Activated CD8-positive, alpha-beta T cell treated with anti-CD3 and anti-CD28 coated beads for 36 hours (primary cell): ENCODE results near the gene LFNG. TPM values are rescaled to one million over a fixed set of nuclear protein-coding genes. Genes with fewer than 3 reads are reported as not detected.

Source experiments
- ATAC-seq: fragments of 200-7000 bp; cut with Tn5 transposase; one replicate; pipeline ENCODE4 v1.10.0; 2021; ENCODE audit warnings: mild to moderate bottlenecking, moderate library complexity
- CTCF ChIA-PET: fragments of 350-600 bp; sonication (Branson Sonifier 250); formaldehyde crosslinking; loops from one replicate; lab custom pipeline; 2021; ENCODE audit warnings: antibody characterized with exemption; lab: Charles Lee
- POLR2A ChIA-PET: fragments of 350-600 bp; sonication (Branson Sonifier 250); formaldehyde crosslinking; loops from one replicate; lab custom pipeline; 2021; ENCODE audit warnings: antibody characterized with exemption; lab: Charles Lee
- DNase-seq: peaks from one replicate; pipeline ENCODE4 v3.0.0-alpha.2; 2020
- H3K27ac Mint-ChIP-seq: one replicate; pipeline ENCODE4 v1.8.0; 2021; ENCODE audit warnings: mild to moderate bottlenecking, mixed read lengths
- H3K27me3 Mint-ChIP-seq: one replicate; pipeline ENCODE4 v1.8.0; 2021; ENCODE audit warnings: mixed read lengths
- H3K36me3 Mint-ChIP-seq: one replicate; pipeline ENCODE4 v1.8.0; 2021; ENCODE audit warnings: low read depth, mixed read lengths
- H3K4me1 Mint-ChIP-seq: one replicate; pipeline ENCODE4 v1.8.0; 2021; ENCODE audit warnings: low read depth, mixed read lengths
- H3K4me3 Mint-ChIP-seq: one replicate; pipeline ENCODE4 v1.8.0; 2021; ENCODE audit warnings: mild to moderate bottlenecking, moderate library complexity, mixed read lengths
- H3K9me3 Mint-ChIP-seq: one replicate; pipeline ENCODE4 v1.8.0; 2021; ENCODE audit warnings: mixed read lengths
- CTCF ChIP-seq: fragments of 200-600 bp; IDR thresholded peaks from one replicate; pipeline ENCODE4 v1.8.0; 2022; ENCODE audit warnings: antibody characterized with exemption, mild to moderate bottlenecking
- intact Hi-C: fragments of 100-400 bp; cut with micrococcal nuclease; formaldehyde crosslinking; loops from one replicate; pipeline ENCODE4 v1.10.0; 2022
- total RNA-seq, 2 experiments: library from RNA; stranded (reverse); gene quantifications; one replicate each; pipeline ENCODE4 v1.2.3, GENCODE V29; 2021

LFNG gene
- total RNA-seq, 2 experiments from 2014 or later = 50.6 TPM

- Mint-ChIP-seq H3K36me3 (no peaks in the 10 kb centered on the region), H3K4me3 (no peak overlapping the region), H3K27me3 (no peaks in the 10 kb centered on the region), H3K9me3 (no peaks in the 10 kb centered on the region), H3K27ac (no peak overlapping the region), H3K4me1 (peaks cover 8% of the 10 kb centered on the region)
- intact Hi-C loops = no loop called here
- ChIA-PET CTCF (interaction anchor here (1.1 to 1.2 kb wide), 3 partner anchors 34 to 116 kb away, joined by 3 read pairs; no protein-coding TSS in a partner anchor), POLR2A (no interaction called here)
- peak; percentile 34 for ATAC-seq
- DNase-seq = no peak
- TF ChIP-seq CTCF = no peak
Observed at GRCh38 chr7:2566890-2567678, 47.5 kb downstream of the LFNG start.

GRCh38 chr7:2567679-2568278, 48.2 kb downstream of the LFNG start:
- Mint-ChIP-seq H3K4me3 (no peak overlapping the region), H3K4me1 (peaks cover 6% of the 10 kb centered on the region), H3K36me3 (no peaks in the 10 kb centered on the region), H3K27me3 (no peaks in the 10 kb centered on the region), H3K27ac (no peak overlapping the region), H3K9me3 (no peaks in the 10 kb centered on the region)
- no peak for DNase-seq
- no peak for ATAC-seq
- ChIA-PET CTCF (interaction anchor here (1.1 kb wide), 2 partner anchors 33 to 41 kb away, joined by 3 read pairs; no protein-coding TSS in a partner anchor), POLR2A (no interaction called here)
- peak; percentile 18 for TF ChIP-seq CTCF
- intact Hi-C loops = no loop called here

GRCh38 chr7:2568521-2569223, 49.1 kb downstream of the LFNG start:
- no peak for TF ChIP-seq CTCF
- Mint-ChIP-seq H3K27ac (no peak overlapping the region), H3K4me1 (peaks cover 6% of the 10 kb centered on the region), H3K36me3 (no peaks in the 10 kb centered on the region), H3K27me3 (no peaks in the 10 kb centered on the region), H3K4me3 (no peak overlapping the region), H3K9me3 (no peaks in the 10 kb centered on the region)
- CTCF ChIA-PET = interaction anchor here (1.1 kb wide), 1 partner anchor 117 kb away, joined by 3 read pairs; no protein-coding TSS in a partner anchor
- no peak for ATAC-seq
- intact Hi-C loops = no loop called here
- no peak for DNase-seq
- POLR2A ChIA-PET = no interaction called here

- ATAC-seq = no peak
- Mint-ChIP-seq H3K9me3 (no peaks in the 10 kb centered on the region), H3K4me1 (peaks cover 6% of the 10 kb centered on the region), H3K27ac (no peak overlapping the region), H3K4me3 (no peak overlapping the region), H3K36me3 (no peaks in the 10 kb centered on the region), H3K27me3 (no peaks in the 10 kb centered on the region)
- POLR2A ChIA-PET = no interaction called here
- no peak for DNase-seq
- intact Hi-C loops = no loop called here
- CTCF ChIA-PET = interaction anchor here (1.1 kb wide), 1 partner anchor 117 kb away, joined by 3 read pairs; no protein-coding TSS in a partner anchor
- no peak for TF ChIP-seq CTCF
Observed at GRCh38 chr7:2569421-2569820, 49.8 kb downstream of the LFNG start.
